Panc1 (cell line): ENCODE measurements around the gene LRMDA. TPM values are rescaled to one million over a fixed set of nuclear protein-coding genes. Genes with fewer than 3 reads are reported as not detected.

Experiments used
- ATAC-seq: fragments of 200-7000 bp; cut with Tn5 transposase; 2 replicates; pipeline ENCODE4 v1.9.1; 2020; ENCODE audit warnings: mild to moderate bottlenecking, moderate library complexity
- BruUV-seq: library from RNA; stranded (reverse); fragments of 400-500 nt; replicated peaks from 2 replicates; lab custom pipeline; 2021; lab: Mats Ljungman, UMichigan
- CTCF ChIA-PET: fragments of 300-600 bp; sonication (Branson Sonifier 250); formaldehyde crosslinking; loops from one replicate; lab custom pipeline; 2022; ENCODE audit warnings: antibody characterized with exemption; lab: Charles Lee
- POLR2A ChIA-PET: fragments of 300-600 bp; sonication (Branson Sonifier 250); formaldehyde crosslinking; loops from one replicate; lab custom pipeline; 2022; ENCODE audit warnings: antibody characterized with exemption; lab: Charles Lee
- DNase-seq: peaks from one replicate; pipeline ENCODE4 v3.0.0-alpha.2; 2010; ENCODE audit warnings: low read depth, low spot score
- H3K27ac ChIP-seq: 2 replicates; pipeline ENCODE4 v1.5.1; 2011; ENCODE audit warnings: mild to moderate bottlenecking, low read length, inconsistent platforms
- H3K27me3 ChIP-seq: fragments of 200-500 bp; sonication (Bioruptor generic); 2 replicates; pipeline ENCODE4 v1.6.0; 2014; ENCODE audit warnings: low read length, inconsistent platforms; ENCODE audit not compliant: control insufficient read depth, insufficient read depth
- H3K36me3 ChIP-seq: fragments of 200-500 bp; sonication (Bioruptor generic); 2 replicates; pipeline ENCODE4 v1.5.1; 2014; ENCODE audit warnings: inconsistent platforms, mild to moderate bottlenecking, low read length, moderate library complexity; ENCODE audit not compliant: control insufficient read depth, insufficient read depth
- H3K4me1 ChIP-seq: 2 replicates; pipeline ENCODE4 v1.5.1; 2011; ENCODE audit warnings: inconsistent platforms, mild to moderate bottlenecking, low read length, moderate library complexity; ENCODE audit not compliant: control insufficient read depth, insufficient read depth
- H3K4me3 ChIP-seq, 2 experiments: 2 replicates each; pipeline ENCODE4 v1.5.1; 2011 to 2012; ENCODE audit warnings: low read depth in 2 of 2, low read length in 2 of 2, mild to moderate bottlenecking in 2 of 2, inconsistent platforms in 1 of 2, moderate library complexity in 1 of 2
- H3K9me3 ChIP-seq: fragments of 200-500 bp; sonication (Bioruptor generic); 2 replicates; pipeline ENCODE4 v1.5.1; 2014; ENCODE audit warnings: low read depth, mild to moderate bottlenecking, inconsistent platforms, low read length, moderate library complexity; ENCODE audit not compliant: control insufficient read depth, insufficient read depth
- CTCF ChIP-seq: fragments of 450-650 bp; IDR thresholded peaks from 2 replicates; pipeline ENCODE4 v1.5.1; 2017; ENCODE audit warnings: mild to moderate bottlenecking
- POLR2AphosphoS5 ChIP-seq: IDR thresholded peaks from 2 replicates; pipeline ENCODE4 v1.6.1; 2012; ENCODE audit warnings: mild to moderate bottlenecking, low read depth, low read length, moderate library complexity
- REST ChIP-seq, 2 experiments: IDR thresholded peaks; 2 replicates each; pipeline ENCODE4 v1.6.1; 2011 to 2012; ENCODE audit warnings: low read depth in 2 of 2, control low read depth in 1 of 2, low read length in 1 of 2, mild to moderate bottlenecking in 1 of 2, moderate library complexity in 1 of 2; ENCODE audit not compliant: insufficient read depth in 1 of 2
- SIN3A ChIP-seq: IDR thresholded peaks from 2 replicates; pipeline ENCODE4 v1.6.1; 2012; ENCODE audit warnings: low read depth, mild to moderate bottlenecking, low read length, moderate library complexity, borderline replicate concordance; ENCODE audit not compliant: insufficient read depth
- TCF7L2 ChIP-seq: IDR thresholded peaks from 2 replicates; pipeline ENCODE4 v1.6.1; 2011; ENCODE audit warnings: mild to moderate bottlenecking, low read depth, low read length, inconsistent platforms
- in situ Hi-C: cut with HindIII; loops from 2 replicates; pipeline ENCODE4 v1.10.0; 2016; ENCODE audit warnings: low sequenced_read_pairs, low pct_unique_long_range_greater_than_20kb
- intact Hi-C: fragments of 100-400 bp; cut with micrococcal nuclease; formaldehyde crosslinking; loops from one replicate; pipeline ENCODE4 v1.10.0; 2022; ENCODE audit not compliant: unreplicated experiment
- total RNA-seq: library from RNA; stranded (reverse); gene quantifications from one replicate; pipeline ENCODE4 v1.2.1, GENCODE V29; 2021; ENCODE audit not compliant: unreplicated experiment

LRMDA gene
- total RNA-seq, 1 experiment from 2014 or later: 1.2 TPM

- H3K27ac ChIP-seq: no peak overlapping the region
- no peaks in the 10 kb centered on the region for H3K4me1 ChIP-seq
- no peak for TF ChIP-seq SIN3A
- no peak for TF ChIP-seq REST (IDR thresholded peaks at IDR 0.05; ENCODE audit: insufficient read depth in 1 of 2, low read depth in 2 of 2, low read length in 1 of 2)
- no peak for TF ChIP-seq TCF7L2
- no peak for TF ChIP-seq POLR2AphosphoS5
- no peak for TF ChIP-seq CTCF
- in situ Hi-C loops (no loop called here), intact Hi-C loops (no loop called here)
- DNase-seq: no peak
- no peak overlapping the region for H3K4me3 ChIP-seq
- H3K27me3 ChIP-seq: no peaks in the 10 kb centered on the region; the same call in 1 of the 2 replicates
- ChIA-PET CTCF (no interaction called here), POLR2A (no interaction called here)
- no peak for ATAC-seq
- no peaks in the 10 kb centered on the region for H3K36me3 ChIP-seq
- BruUV-seq: no TSS peak
- no peaks in the 10 kb centered on the region for H3K9me3 ChIP-seq
These were observed 803.2 kb downstream of the LRMDA start for GRCh38 chr10:76234499-76235226.

GRCh38 chr10:76236356-76236755, 804.9 kb downstream of the LRMDA start:
- intact Hi-C loops: no loop called here

More at GRCh38 chr10:76236356-76236755, 804.9 kb downstream of the LRMDA start:
- Histone ChIP-seq H3K9me3 (no peaks in the 10 kb centered on the region), H3K4me1 (no peaks in the 10 kb centered on the region), H3K27ac (no peak overlapping the region), H3K36me3 (no peaks in the 10 kb centered on the region), H3K4me3 (no peak overlapping the region), H3K27me3 (no peaks in the 10 kb centered on the region; the same call in 1 of the 2 replicates)
- ATAC-seq (no peak), DNase-seq (no peak)
- no TSS peak for BruUV-seq
- POLR2A ChIA-PET: no interaction called here
- CTCF ChIA-PET: no interaction called here
- no peak for TF ChIP-seq REST (IDR thresholded peaks at IDR 0.05; ENCODE audit: insufficient read depth in 1 of 2, low read depth in 2 of 2, low read length in 1 of 2)
- TF ChIP-seq TCF7L2: no peak
- no peak for TF ChIP-seq POLR2AphosphoS5
- TF ChIP-seq SIN3A: no peak
- no peak for TF ChIP-seq CTCF
- in situ Hi-C loops: no loop called here
